COLO829 (cell line): Measurements from ENCODE around the gene C5orf46.
"Not testable (repeated sequence)": the region's sequence is repeated elsewhere in the genome, so short reads cannot be mapped to it uniquely, and the experiment has no call there.

Experiments
- DNase-seq: peaks from one replicate; pipeline ENCODE4 v3.0.0; 2012; ENCODE audit warnings: low spot score

The C5orf46 gene

GRCh38 chr5:147906326-147907095 is at the start of gene C5orf46:
TSS of gene C5orf46 (minus strand) at chr5:147906538. CDS start at chr5:147906501, 37 bp downstream.
- peak; percentile 13 for DNase-seq

DNA sequence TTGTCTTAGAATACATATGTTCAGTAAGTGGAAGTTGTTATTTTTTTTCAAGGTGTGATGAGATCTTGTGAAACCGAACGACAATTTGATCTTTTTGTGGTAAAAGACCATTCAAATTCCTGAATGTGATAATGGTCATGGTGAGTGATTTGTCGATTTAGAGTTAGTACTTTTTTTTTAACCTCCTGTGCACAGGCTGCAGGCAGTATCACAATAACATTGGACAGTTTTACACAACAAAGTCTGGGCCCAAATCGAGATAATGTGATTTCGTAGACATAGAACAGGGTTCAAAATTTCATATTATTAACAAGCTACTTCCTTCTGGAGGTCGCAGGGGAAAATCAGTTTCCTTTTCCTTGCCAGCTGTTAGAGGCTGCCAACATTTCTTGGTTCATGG is 48.6 kb upstream of the C5orf46 start:
- DNase-seq, result no peak

DNA sequence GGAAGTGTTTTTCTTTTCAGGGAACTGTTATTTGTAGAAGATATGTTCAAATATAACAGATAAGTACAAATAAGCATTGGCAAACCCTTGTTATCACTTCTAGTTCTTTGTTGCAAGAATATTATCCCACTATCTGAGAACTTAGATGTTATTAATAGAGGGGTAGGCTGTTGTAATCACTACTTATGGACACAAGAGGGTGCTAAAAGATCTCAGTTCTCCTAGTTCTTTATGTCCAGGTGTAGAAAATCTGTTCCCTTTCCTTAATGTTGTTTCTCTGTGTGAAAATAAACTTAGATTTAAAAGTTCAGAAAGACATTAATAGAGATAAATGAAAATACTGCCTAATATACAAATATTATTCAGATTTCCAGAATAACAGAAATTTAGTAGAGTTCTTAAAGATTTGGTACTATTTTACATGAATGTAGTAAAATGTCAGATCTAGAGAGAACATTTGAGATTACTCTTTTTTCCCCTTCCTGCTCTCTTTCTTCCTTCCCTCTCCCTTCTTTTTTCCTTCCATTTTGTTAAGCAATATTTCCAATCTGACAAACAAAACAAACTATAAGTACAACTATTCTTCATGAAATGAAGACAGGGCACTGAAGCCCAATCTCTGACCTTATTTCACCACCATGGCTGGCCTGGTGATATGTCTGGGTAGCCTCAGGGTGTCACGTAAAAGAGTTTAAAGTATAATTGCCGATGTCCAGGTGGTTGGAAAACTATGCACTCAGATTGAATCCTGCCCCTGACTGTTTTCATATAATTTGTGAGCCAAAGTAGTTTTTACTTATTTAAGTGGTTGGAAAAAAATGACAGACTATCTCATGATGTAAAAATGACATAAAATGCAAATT is 43.6 kb upstream of the C5orf46 start:
- peak; percentile 53 for DNase-seq

DNA sequence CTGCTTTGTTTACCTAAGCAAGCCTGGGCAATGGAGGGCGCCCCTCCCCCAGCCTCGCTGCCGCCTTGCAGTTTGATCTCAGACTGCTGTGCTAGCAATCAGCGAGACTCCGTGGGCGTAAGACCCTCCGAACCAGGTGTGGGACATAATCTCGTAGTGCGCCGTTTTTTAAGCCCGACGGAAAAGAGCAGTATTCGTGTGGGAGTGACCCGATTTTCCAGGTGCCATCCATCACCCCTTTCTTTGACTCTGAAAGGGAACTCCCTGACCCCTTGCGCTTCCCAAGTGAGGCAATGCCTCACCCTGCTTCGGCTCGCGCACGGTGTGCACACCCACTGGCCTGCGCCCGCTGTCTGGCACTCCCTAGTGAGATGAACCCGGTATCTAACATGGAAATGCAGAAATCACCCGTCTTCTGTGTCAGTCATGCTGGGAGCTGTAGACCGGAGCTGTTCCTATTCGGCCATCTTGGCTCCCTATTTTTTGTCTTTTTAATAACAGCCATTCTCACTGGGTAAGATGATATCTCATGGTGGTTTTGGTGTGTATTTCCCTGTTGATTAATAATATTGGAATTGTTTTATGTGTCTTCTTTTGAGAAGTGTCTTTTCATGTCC is 40.4 kb upstream of the C5orf46 start:
- DNase-seq, result not testable (repeated sequence)

DNA sequence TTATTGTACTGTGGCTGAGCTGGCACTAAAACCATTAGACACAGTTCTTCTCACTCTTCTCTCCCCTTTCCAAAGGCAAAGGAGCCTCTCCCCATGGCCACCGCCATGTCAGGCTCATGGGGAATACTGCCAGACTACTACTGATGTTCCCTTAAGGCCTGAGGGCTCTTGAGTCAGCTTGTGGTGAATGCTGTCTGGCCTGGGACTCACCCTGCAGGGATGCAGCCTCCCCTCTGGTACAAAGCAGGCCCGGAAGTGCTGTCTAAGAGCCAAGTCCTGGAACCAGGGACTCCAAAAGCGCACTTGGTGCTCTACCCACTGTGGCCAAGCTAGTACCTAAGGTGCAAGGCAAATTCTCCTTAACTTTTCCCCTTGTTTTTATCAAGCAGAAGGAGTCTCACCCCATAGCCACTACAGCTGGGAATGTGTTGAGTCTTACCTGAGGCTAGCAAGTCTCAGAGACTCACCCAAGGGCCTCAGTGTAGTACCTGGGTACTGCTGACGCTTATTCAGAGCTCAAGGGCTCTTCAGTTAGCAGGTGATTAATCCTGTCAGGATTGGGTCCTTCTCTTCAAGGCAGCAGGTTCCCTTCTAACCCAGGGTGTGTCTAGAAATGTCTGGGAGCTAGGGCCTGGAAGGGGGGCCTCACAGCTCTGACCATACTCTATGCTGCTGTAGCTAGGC is 33.2 kb upstream of the C5orf46 start:
- no peak for DNase-seq

DNA sequence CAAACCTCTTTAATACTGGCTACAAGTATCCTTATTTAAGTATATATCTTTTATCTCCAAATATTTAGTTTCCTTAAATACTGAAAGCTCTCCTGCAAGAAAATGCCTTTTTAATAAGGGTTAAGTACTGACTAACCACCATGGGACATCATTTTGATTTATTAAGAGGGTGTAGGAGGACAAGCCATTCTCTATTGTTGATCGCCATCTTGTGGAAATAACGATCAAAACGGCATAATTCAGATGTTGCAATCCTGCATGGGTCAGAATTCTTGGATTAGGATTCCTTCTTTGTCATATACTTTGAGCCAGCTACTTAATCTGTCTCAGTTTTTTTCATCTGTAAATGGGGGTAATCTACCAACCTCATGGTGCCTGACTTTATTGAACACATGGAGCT is 28.7 kb upstream of the C5orf46 start:
- peak; percentile 50 for DNase-seq

DNA sequence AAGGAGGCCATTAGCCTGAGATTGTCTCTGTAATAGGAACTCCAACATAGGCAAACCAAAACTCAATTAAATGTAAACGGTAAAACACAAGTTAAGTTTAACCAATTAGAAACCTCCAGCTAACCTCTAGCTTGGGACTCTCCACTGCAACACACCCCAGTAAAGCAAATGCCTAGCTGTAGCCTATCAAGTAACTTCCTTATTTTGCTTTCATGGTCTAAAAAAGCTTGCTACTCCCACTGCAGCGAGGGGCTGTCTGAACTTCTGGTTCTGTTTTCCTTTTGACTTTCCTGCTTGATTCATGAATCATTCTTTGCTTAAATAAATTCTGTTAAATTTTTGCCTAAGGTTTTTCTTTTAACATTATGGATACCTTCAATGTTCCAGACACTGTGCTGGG is 24.4 kb upstream of the C5orf46 start:
- no peak for DNase-seq

DNA sequence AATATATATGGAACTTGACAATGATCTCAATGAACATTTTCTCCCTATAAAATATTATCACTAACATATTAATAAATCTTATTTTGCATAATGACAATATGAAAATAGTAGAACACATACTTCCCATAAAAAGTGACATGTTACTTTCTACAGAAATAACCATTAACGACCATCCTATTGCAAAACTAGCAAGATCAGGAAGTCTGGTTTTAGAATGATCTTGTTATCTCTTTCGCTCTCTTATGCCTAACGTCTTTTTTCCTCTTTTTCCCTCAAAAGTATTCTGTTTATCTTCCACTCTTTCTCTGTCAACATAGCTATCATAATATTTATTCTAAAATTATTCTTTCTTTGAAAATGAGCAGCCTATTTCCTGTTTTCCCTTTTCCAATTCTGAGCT is 21.6 kb upstream of the C5orf46 start:
- DNase-seq, result no peak

GRCh38 chr5:147925020-147925419 is 18.7 kb upstream of the C5orf46 start:
- DNase-seq, result no peak

- no peak for DNase-seq
Observed at GRCh38 chr5:147921136-147921535, 14.8 kb upstream of the C5orf46 start.

GRCh38 chr5:147920420-147921030 is 14.2 kb upstream of the C5orf46 start:
- no peak for DNase-seq

GRCh38 chr5:147918899-147919298 is 12.6 kb upstream of the C5orf46 start:
- no peak for DNase-seq

GRCh38 chr5:147918101-147918685 is 11.9 kb upstream of the C5orf46 start:
- no peak for DNase-seq

DNA sequence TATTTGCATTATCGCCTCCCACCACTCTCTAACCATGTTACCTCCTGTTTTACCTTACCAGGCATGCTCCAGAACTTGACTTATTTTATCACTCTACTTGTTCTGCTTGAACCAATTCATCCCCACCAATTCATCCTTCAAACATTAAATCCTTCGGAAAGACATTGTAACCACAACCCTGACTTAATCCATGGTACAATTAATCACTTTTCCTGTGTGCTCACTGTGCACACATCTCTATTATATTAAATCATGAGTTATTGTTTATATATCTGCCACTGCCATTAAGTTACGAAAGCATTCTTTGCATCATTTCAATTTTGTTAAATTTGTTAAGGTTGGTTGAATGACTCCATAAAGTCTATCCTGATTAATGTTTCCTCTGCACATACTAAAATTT is 7.4 kb upstream of the C5orf46 start:
- no peak for DNase-seq

DNA sequence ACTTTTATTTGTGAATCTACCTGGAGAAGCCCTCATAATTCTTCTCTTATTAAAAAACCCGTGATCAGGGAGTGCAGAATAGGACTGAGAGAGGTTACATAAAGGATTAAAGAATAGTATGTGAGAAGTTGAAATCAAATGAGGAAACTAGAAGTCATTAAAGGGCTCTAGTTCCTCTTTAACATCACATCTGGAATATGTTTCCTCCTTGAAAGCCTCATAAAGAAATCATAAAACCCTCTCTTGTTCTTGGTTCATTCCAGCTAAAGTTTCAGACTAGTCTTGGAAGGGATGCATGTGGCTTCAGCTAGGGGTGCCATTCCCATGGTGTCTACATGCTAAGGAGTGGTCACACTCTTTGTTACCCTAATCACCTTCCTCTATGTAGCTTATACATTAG is 5.7 kb upstream of the C5orf46 start:
- no peak for DNase-seq

- DNase-seq, result no peak
Observed at GRCh38 chr5:147911427-147911826, 5.1 kb upstream of the C5orf46 start.

DNA sequence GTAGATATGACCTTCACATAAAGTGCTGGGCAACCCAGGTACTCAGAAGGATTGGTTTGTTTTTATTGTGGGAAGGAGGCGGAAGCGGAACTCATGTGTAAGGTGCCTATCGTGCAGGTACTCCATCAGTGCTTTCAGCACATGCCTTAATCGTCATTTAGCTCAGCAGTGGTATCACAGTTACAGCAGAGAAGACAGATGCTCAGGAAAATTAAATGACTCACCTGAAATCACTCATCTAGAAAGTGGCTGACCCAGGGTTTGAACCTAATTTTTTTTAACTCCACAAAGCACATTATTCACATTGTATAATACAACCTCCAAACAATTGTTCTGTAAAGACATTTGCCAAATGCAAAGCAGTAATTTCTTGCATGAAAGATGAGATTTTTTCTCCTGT is 2.2 kb downstream of the C5orf46 start:
- no peak for DNase-seq

DNA sequence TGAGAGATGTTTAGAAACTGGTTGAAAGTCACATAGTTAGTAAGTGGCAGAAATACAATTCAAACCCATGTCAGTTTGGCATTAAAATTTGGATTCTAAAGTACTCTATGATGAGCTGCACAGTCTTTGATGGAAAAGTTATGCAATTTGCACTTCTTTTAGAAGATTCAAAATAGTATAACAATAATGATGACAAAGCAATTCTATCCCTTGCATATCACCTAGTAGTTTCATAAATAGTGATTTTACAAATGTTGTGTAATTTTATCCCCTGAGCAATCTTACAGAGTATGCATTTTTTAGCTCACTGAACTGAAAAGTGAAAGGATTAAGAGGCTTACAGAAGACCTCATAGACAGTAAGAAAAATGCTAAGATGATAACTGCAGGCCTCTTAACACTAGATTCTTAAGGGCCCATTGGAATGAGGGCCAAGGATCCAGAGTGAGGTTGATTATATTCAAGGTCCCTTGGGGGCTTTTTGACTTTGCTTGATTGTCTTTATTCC is 3.7 kb downstream of the C5orf46 start:
- no peak for DNase-seq

GRCh38 chr5:147901599-147902039 is 4.7 kb downstream of the C5orf46 start:
- DNase-seq, result no peak

GRCh38 chr5:147898875-147899401 is 7.4 kb downstream of the C5orf46 start:
- DNase-seq, result no peak

DNA sequence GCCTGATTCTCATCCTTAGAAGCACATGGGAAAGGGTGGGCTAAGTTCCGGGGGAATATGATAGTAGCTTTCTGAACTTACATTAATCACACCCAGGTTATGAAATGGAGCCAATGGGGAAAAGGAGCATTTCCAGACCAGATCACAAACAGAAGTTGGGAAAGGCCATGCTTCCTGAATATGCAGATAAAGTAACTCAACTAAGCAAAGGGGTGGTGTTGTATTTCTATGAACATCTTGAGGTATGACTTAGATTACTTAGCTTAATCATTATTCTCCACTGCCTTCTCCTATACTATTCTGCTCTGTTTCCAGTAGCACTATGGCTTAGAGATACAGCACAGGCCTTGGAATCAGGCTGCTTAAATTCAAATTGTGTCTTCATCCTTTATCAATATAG is 10.5 kb downstream of the C5orf46 start:
- DNase-seq, result no peak
